Fibroblast of the aortic adventitia (primary cell): ENCODE data around the gene PLXND1. TPM values are rescaled to one million over a fixed set of nuclear protein-coding genes. Genes with fewer than 3 reads are reported as not detected.

Experiments used
- DNase-seq: peaks from one replicate; pipeline ENCODE4 v3.0.0-alpha.2; 2010; ENCODE audit warnings: low read depth
- H3K4me3 ChIP-seq: 2 replicates; pipeline ENCODE4 v1.5.1; 2011; ENCODE audit warnings: low read depth, mild to moderate bottlenecking, control low read depth, low read length, moderate library complexity
- CTCF ChIP-seq: IDR thresholded peaks from 2 replicates; pipeline ENCODE4 v1.5.1; 2011; ENCODE audit warnings: mild to moderate bottlenecking, low read length, control low read depth, inconsistent platforms; ENCODE audit not compliant: insufficient read depth
- total RNA-seq: library from RNA; depleted of rRNA; stranded (reverse); fragments of >200 nt; gene quantifications from 2 replicates; pipeline ENCODE4 v1.2.3, GENCODE V29; 2012; ENCODE audit warnings: low replicate concordance

Gene PLXND1
- total RNA-seq, 1 donor = 31.4 TPM

GRCh38 chr3:129529436-129530210 lies 76.9 kb downstream of the PLXND1 start:
- TF ChIP-seq CTCF = no peak
- DNase-seq = peak; percentile 6
- no peak overlapping the region for H3K4me3 ChIP-seq

- no peak for TF ChIP-seq CTCF
- no peak within 1 kb of the TSS for H3K4me3 ChIP-seq
- DNase-seq = no peak
Observed at GRCh38 chr3:129528589-129529100, 77.8 kb downstream of the PLXND1 start, which contains the start of gene RHO. RHO (plus strand) TSS chr3:129528639; CDS start chr3:129528734, 95 bp downstream.

- H3K4me3 ChIP-seq = no peak overlapping the region
- DNase-seq = no peak
- TF ChIP-seq CTCF = no peak
Observed at GRCh38 chr3:129527262-129527661, 79.2 kb downstream of the PLXND1 start.

GRCh38 chr3:129526121-129526900 lies 80.2 kb downstream of the PLXND1 start:
- TF ChIP-seq CTCF = no peak
- no peak overlapping the region for H3K4me3 ChIP-seq
- DNase-seq = no peak

GRCh38 chr3:129525341-129525968 lies 81.0 kb downstream of the PLXND1 start:
- H3K4me3 ChIP-seq = no peak overlapping the region
- TF ChIP-seq CTCF = no peak
- DNase-seq = peak; percentile 52

GRCh38 chr3:129524081-129524480 lies 82.4 kb downstream of the PLXND1 start:
- TF ChIP-seq CTCF = no peak
- DNase-seq = no peak
- H3K4me3 ChIP-seq = no peak overlapping the region
